ENCODE data around the gene PEX26.
"Not testable (repeated sequence)": the region's sequence is repeated elsewhere in the genome, so short reads cannot be mapped to it uniquely, and the experiment has no call there.

Gene PEX26

DNA sequence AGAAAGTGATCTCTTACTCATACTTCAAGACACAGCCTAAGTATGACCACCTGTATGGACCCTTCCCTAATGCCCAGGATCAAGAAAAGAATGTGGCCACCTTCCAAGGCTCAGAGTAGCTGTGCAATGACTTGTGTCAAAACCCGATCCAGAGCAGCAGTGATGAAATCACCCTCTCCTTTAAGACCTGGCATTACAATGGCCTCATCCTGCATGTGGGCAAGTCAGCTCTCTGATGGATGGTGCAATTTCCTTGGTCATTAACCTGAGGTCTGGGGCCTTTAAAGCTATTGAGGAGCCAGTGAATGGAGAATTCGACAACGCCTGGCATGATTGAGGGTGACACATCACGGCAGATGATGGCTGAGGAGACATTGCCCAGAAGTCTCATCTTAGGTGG lies 23.7 kb downstream of the PEX26 start:
- no peak for TF ChIP-seq CTCF (IDR thresholded peaks at IDR 0.05; ENCODE audit: insufficient read depth, low read length, poor library complexity, severe bottlenecking)
- Histone ChIP-seq H3K36me3 (ENCODE audit: control insufficient read depth, insufficient read depth, low read length) (peaks cover 4% of the 10 kb centered on the region; the same call in 1 of the 2 replicates), H3K4me3 (replicated peaks; ENCODE audit: low read depth, low read length) (no peak overlapping the region), H3K27me3 (replicated peaks; ENCODE audit: control insufficient read depth, insufficient read depth, low read length) (no peaks in the 10 kb centered on the region)
- no peak for DNase-seq (ENCODE audit: extremely low read depth, insufficient read length)

DNA sequence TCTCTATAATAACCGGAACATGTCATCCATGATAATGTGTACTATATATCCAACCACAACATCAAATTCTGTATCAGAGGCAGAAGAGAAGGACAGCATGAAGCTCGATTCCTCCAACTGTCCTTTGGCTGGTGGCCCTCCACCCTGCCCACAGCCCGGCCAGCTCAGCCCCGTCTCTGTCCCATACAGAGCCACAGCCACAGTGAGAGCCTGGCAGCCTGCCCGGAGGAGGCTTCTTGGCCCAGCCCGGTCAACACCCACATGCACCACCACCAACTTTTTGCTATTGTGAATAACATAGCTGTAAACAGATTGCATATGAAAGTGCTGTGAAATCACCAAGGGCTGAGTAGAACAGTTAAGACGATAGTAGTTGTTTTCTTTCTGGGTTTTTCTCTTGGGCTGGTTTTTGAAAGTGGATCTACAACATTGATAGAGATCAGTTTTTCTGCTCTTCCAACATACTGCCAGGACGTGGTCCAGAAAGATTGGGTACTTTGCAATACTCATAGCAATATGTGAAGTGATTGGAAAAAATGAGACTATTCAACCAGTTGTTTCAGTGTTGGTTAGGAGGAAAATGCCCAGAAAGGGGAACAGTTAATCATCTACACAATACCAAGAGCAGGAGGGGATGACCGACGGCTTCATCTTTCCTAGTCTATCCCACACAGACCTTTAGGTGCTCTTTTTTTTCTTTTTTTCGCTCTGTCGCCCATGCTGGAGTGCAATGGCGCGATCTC lies 25.9 kb downstream of the PEX26 start:
- TF ChIP-seq CTCF (IDR thresholded peaks at IDR 0.05; ENCODE audit: insufficient read depth, low read length, poor library complexity, severe bottlenecking): no peak
- no peak for DNase-seq (ENCODE audit: extremely low read depth, insufficient read length)
- Histone ChIP-seq H3K36me3 (ENCODE audit: control insufficient read depth, insufficient read depth, low read length) (peaks cover 4% of the 10 kb centered on the region; the same call in 1 of the 2 replicates), H3K27me3 (replicated peaks; ENCODE audit: control insufficient read depth, insufficient read depth, low read length) (no peaks in the 10 kb centered on the region), H3K4me3 (replicated peaks; ENCODE audit: low read depth, low read length) (no peak overlapping the region)

DNA sequence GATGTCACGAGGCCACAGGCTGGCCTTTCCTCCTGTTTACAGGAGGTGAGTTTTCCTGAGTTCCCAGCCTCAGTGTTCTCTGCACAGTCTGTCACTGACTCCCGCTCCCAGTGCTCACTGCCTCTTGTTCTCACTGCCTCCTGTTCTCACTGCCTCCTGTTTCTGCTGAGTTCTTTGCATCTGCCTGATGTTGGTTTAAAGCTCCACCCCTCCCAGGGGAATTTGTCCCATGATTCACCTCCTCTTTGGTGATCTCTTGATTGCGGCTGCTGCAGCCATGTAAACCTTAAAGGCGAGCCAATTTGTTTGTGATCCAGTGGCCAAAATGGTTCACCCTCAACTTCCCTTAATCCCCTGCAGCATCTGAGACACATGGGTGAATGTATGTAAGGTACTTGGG lies 26.8 kb downstream of the PEX26 start:
- H3K36me3 ChIP-seq (ENCODE audit: control insufficient read depth, insufficient read depth, low read length): peaks cover 4% of the 10 kb centered on the region; the same call in 1 of the 2 replicates
- no peak for DNase-seq (ENCODE audit: extremely low read depth, insufficient read length)
- no peaks in the 10 kb centered on the region for H3K27me3 ChIP-seq (replicated peaks; ENCODE audit: control insufficient read depth, insufficient read depth, low read length)
- no peak for TF ChIP-seq CTCF (IDR thresholded peaks at IDR 0.05; ENCODE audit: insufficient read depth, low read length, poor library complexity, severe bottlenecking)
- no peak overlapping the region for H3K4me3 ChIP-seq (replicated peaks; ENCODE audit: low read depth, low read length)

- H3K4me3 ChIP-seq (replicated peaks; ENCODE audit: low read depth, low read length): peak overlapping the region; percentile 26
- H3K27me3 ChIP-seq (replicated peaks; ENCODE audit: control insufficient read depth, insufficient read depth, low read length); H3K36me3 ChIP-seq (ENCODE audit: control insufficient read depth, insufficient read depth, low read length): not testable (repeated sequence)
- DNase-seq (ENCODE audit: extremely low read depth, insufficient read length): peak; percentile 66
Observed at GRCh38 chr22:18105981-18106380, 28.2 kb downstream of the PEX26 start.

- peak; percentile 82 for DNase-seq (ENCODE audit: extremely low read depth, insufficient read length)
- H3K4me3 ChIP-seq (replicated peaks; ENCODE audit: low read depth, low read length); H3K36me3 ChIP-seq (ENCODE audit: control insufficient read depth, insufficient read depth, low read length); H3K27me3 ChIP-seq (replicated peaks; ENCODE audit: control insufficient read depth, insufficient read depth, low read length): not testable (repeated sequence)
Observed at GRCh38 chr22:18106550-18107341, 29.0 kb downstream of the PEX26 start.

- DNase-seq (ENCODE audit: extremely low read depth, insufficient read length): no peak
- no peaks in the 10 kb centered on the region for H3K36me3 ChIP-seq (ENCODE audit: control insufficient read depth, insufficient read depth, low read length)
- no peak overlapping the region for H3K4me3 ChIP-seq (replicated peaks; ENCODE audit: low read depth, low read length)
- no peaks in the 10 kb centered on the region for H3K27me3 ChIP-seq (replicated peaks; ENCODE audit: control insufficient read depth, insufficient read depth, low read length)
- no peak for TF ChIP-seq CTCF (IDR thresholded peaks at IDR 0.05; ENCODE audit: insufficient read depth, low read length, poor library complexity, severe bottlenecking)
Observed at GRCh38 chr22:18108187-18108586, 30.4 kb downstream of the PEX26 start.

All from GM06990 (cell line).